ENCODE measurements around the gene CCDC88C. TPM values are rescaled to one million over a fixed set of nuclear protein-coding genes. Genes with fewer than 3 reads are reported as not detected.

The CCDC88C gene
- total RNA-seq, 1 donor from 2014 or later, result 2.8 TPM

- H3K9me3 ChIP-seq (replicated peaks), result no peaks in the 10 kb centered on the region
- H3K4me1 ChIP-seq, result peaks cover 45% of the 10 kb centered on the region
- intact Hi-C loops (cut with micrococcal nuclease), result no loop called here
- H3K27me3 ChIP-seq (ENCODE audit: low read depth), result peaks cover 83% of the 10 kb centered on the region
- no peak overlapping the region for H3K4me3 ChIP-seq
- no peak overlapping the region for H3K27ac ChIP-seq (replicated peaks)
- TF ChIP-seq, protein P1, sequence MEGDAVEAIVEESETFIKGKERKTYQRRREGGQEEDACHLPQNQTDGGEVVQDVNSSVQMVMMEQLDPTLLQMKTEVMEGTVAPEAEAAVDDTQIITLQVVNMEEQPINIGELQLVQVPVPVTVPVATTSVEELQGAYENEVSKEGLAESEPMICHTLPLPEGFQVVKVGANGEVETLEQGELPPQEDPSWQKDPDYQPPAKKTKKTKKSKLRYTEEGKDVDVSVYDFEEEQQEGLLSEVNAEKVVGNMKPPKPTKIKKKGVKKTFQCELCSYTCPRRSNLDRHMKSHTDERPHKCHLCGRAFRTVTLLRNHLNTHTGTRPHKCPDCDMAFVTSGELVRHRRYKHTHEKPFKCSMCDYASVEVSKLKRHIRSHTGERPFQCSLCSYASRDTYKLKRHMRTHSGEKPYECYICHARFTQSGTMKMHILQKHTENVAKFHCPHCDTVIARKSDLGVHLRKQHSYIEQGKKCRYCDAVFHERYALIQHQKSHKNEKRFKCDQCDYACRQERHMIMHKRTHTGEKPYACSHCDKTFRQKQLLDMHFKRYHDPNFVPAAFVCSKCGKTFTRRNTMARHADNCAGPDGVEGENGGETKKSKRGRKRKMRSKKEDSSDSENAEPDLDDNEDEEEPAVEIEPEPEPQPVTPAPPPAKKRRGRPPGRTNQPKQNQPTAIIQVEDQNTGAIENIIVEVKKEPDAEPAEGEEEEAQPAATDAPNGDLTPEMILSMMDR (IDR thresholded peaks at IDR 0.05; ENCODE audit: borderline replicate concordance), result no peak
- no peaks in the 10 kb centered on the region for H3K36me3 ChIP-seq
- DNase-seq, result no peak
Observed at GRCh38 chr14:91398707-91399106, 18.9 kb downstream of the CCDC88C start.

DNA sequence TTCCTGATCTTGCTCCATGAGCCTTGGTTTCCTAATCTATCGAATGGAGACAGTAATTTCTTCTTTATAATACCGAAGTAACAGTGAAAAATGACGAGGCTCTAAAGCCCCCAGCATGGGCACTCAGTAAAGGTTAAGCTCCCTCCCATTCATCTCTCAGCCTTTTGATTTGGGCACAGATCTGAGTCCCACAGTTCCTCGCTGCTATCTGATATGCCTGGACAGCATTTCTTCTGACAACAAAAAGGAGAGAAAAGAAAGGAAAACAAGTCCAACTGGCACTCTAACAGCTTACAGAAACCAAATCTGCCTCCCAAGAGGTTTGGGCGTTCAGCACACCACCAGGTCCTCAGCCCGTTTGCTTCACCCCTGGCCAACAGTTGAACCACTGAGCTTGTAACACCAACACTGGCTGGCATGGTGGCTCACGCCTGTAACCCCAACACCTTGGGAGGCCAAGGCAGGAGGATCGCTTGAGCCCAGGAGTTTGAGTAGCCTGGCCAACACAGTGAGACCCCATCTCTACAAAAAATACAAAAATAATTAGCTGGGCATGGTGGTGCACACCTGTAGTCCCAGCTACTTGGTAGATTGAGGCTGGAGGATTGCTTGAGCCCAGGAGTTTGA is 19.5 kb downstream of the CCDC88C start:
- Histone ChIP-seq H3K4me1 (peaks cover 48% of the 10 kb centered on the region), H3K27me3 (ENCODE audit: low read depth) (peaks cover 84% of the 10 kb centered on the region), H3K36me3 (no peaks in the 10 kb centered on the region), H3K27ac (replicated peaks) (no peak overlapping the region), H3K9me3 (replicated peaks) (no peaks in the 10 kb centered on the region), H3K4me3 (no peak overlapping the region)
- DNase-seq, result no peak
- TF ChIP-seq, protein P1 (IDR thresholded peaks at IDR 0.05; ENCODE audit: borderline replicate concordance), result no peak
- intact Hi-C loops (cut with micrococcal nuclease), result no loop called here

DNA sequence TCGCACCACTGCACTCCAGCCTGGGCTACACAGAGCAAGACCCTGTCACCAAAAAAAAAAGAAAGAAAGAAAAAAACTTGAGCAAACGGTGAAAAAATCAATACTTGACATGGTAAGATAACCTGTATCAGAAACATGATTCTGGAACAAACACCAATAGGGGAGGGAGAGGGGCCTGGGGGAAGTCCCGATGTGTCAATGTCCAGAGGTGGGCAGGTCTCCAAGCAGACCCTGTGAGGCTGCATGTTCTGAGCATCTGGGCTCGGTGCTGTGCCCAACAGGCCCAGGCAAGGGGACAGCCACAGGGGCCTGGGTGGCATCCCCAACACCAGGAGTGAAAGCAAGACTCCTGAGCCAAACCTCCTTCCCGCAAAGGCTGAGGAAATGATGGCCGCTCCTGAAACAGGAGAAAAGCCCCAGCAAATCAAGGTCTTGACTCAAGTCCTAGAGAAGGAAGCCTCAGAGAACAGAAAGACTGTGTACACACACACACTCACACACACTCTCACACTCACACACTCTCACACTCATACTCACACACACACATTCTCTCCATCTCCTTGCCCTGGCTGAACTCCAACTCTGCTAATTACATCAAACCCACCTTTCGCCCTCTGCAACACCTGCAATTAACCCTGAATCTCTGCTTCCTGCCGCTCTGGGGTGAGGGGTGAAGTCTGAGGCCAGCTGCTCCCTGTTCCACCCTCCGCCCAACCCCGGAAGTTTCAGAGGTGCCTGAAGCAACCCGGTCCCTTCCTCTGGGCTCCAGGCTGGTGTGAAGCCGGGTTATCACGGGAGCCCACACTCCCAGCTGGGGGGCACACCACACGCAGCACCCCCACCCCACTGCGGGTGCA is 20.4 kb downstream of the CCDC88C start:
- Histone ChIP-seq H3K27ac (replicated peaks) (no peak overlapping the region), H3K9me3 (replicated peaks) (no peaks in the 10 kb centered on the region), H3K36me3 (no peaks in the 10 kb centered on the region), H3K4me1 (peaks cover 48% of the 10 kb centered on the region), H3K4me3 (no peak overlapping the region), H3K27me3 (ENCODE audit: low read depth) (peaks cover 93% of the 10 kb centered on the region)
- intact Hi-C loops (cut with micrococcal nuclease), result no loop called here
- TF ChIP-seq, protein P1 (IDR thresholded peaks at IDR 0.05; ENCODE audit: borderline replicate concordance), result no peak
- DNase-seq, result no peak

DNA sequence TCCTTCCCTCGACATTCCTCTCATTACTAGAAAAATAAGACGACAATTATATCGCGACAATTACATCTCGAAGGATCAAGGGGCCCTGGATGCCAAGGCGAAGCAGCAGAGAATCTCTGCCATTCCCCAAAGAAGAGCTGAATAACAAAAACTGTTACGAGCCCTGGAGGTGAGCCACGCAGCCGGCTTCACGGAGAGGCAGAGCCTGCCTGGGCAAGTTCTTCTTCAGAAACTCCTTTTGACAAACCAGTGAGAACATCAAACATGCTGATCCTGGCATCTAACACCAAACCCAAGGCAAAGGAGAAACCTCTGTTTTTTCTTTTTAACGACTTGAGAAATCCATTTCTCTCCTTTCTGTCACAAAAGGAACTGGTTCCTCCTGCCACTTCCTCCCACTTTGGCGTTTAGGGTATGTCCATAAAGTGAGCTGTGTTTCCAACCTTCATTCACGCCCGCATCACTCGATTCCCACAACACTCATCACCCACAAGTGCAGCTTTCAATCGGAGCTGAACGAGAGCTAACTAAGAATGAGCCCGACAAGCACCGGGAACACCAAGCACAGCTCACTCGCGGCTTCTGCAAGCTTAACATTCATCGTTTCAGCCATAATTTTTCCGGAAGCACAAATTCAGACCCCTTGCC is 21.5 kb downstream of the CCDC88C start:
- intact Hi-C loops (cut with micrococcal nuclease), result no loop called here
- peaks cover 43% of the 10 kb centered on the region for H3K4me1 ChIP-seq

DNA sequence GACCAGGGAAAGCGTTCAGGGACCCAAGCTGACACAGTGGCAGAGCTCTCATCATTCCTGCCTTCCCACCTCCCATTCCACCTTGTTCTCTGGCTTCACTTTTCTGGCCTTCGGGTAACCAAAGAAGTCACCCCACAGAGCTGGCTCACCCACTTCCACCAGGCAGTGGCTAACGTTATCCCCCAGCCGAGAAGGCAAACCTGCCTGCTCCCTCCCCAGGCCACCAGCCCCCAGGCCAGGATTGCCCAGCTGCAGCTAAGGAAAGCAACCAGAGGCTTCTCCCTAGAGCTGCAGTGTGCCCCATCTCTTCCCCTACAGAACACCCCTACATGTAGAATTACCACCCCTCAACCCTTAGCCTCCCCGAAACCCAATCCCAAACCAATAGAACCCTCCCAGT is 22.2 kb downstream of the CCDC88C start:
- TF ChIP-seq, protein P1 (IDR thresholded peaks at IDR 0.05; ENCODE audit: borderline replicate concordance), result no peak
- Histone ChIP-seq H3K27ac (replicated peaks) (no peak overlapping the region), H3K4me1 (peaks cover 41% of the 10 kb centered on the region), H3K27me3 (ENCODE audit: low read depth) (peaks cover 100% of the 10 kb centered on the region), H3K4me3 (no peak overlapping the region), H3K36me3 (no peaks in the 10 kb centered on the region), H3K9me3 (replicated peaks) (no peaks in the 10 kb centered on the region)
- DNase-seq, result no peak
- intact Hi-C loops (cut with micrococcal nuclease), result no loop called here

More for the DNA sequence above, 21.5 kb downstream of the CCDC88C start:
- Histone ChIP-seq H3K27ac (replicated peaks) (no peak overlapping the region), H3K9me3 (replicated peaks) (no peaks in the 10 kb centered on the region), H3K36me3 (no peaks in the 10 kb centered on the region), H3K4me3 (no peak overlapping the region), H3K27me3 (ENCODE audit: low read depth) (peaks cover 99% of the 10 kb centered on the region)
- DNase-seq, result no peak
- TF ChIP-seq, protein P1 (IDR thresholded peaks at IDR 0.05; ENCODE audit: borderline replicate concordance), result no peak

Measured in left ventricle myocardium inferior (tissue), 1 donor.